SIG-M5 treated with dmso at 0.1 percent for 504 hours (cell line): ENCODE measurements around the gene SUSD4.
A peak's percentile ranks its signal among the peaks of the same experiment; 100 is the strongest.

Source experiments
- DNase-seq: peaks from one replicate; lab custom pipeline; 2025; ENCODE audit not compliant: unreplicated experiment; lab: John Stamatoyannopoulos, UW

Gene SUSD4

GRCh38 chr1:223363057-223363855 is 720 bp downstream of the SUSD4 start:
- no peak for DNase-seq

GRCh38 chr1:223358826-223359225 is 5.2 kb downstream of the SUSD4 start:
- DNase-seq: peak; percentile 3

GRCh38 chr1:223355699-223356098 is 8.3 kb downstream of the SUSD4 start:
- no peak for DNase-seq

- DNase-seq: no peak
These were observed 10.0 kb downstream of the SUSD4 start for GRCh38 chr1:223353939-223354338.

- no peak for DNase-seq
These were observed 11.0 kb downstream of the SUSD4 start for GRCh38 chr1:223352944-223353343.

GRCh38 chr1:223350361-223350908 is 13.5 kb downstream of the SUSD4 start:
- no peak for DNase-seq

- DNase-seq: no peak
These were observed 14.7 kb downstream of the SUSD4 start for GRCh38 chr1:223349241-223349640.

- no peak for DNase-seq
These were observed 15.5 kb downstream of the SUSD4 start for GRCh38 chr1:223348439-223348838.

GRCh38 chr1:223347583-223347982 is 16.4 kb downstream of the SUSD4 start:
- no peak for DNase-seq

GRCh38 chr1:223346311-223346710 is 17.7 kb downstream of the SUSD4 start:
- no peak for DNase-seq

GRCh38 chr1:223345720-223346119 is 18.3 kb downstream of the SUSD4 start:
- no peak for DNase-seq

- DNase-seq: no peak
These were observed 19.5 kb downstream of the SUSD4 start for GRCh38 chr1:223344491-223344890.

GRCh38 chr1:223343692-223344091 is 20.3 kb downstream of the SUSD4 start:
- DNase-seq: no peak

GRCh38 chr1:223341121-223341520 is 22.9 kb downstream of the SUSD4 start:
- no peak for DNase-seq

- no peak for DNase-seq
These were observed 23.3 kb downstream of the SUSD4 start for GRCh38 chr1:223340637-223341036.

GRCh38 chr1:223339861-223340260 is 24.1 kb downstream of the SUSD4 start:
- DNase-seq: no peak

- DNase-seq: no peak
These were observed 24.9 kb downstream of the SUSD4 start for GRCh38 chr1:223338811-223339746.

- DNase-seq: no peak
These were observed 26.7 kb downstream of the SUSD4 start for GRCh38 chr1:223337174-223337869.

GRCh38 chr1:223334156-223334555 is 29.8 kb downstream of the SUSD4 start:
- no peak for DNase-seq

GRCh38 chr1:223332997-223333396 is 31.0 kb downstream of the SUSD4 start:
- DNase-seq: no peak

GRCh38 chr1:223331929-223332328 is 32.0 kb downstream of the SUSD4 start:
- no peak for DNase-seq
